ENCODE data around the gene ADD2.
"Not testable (repeated sequence)": the region's sequence is repeated elsewhere in the genome, so short reads cannot be mapped to it uniquely, and the experiment has no call there.

The ADD2 gene

GRCh38 chr2:70676301-70677035 lies 91.5 kb downstream of the ADD2 start:
- no peak for DNase-seq (ENCODE audit: low spot score)
- no peak for FAIRE-seq

- FAIRE-seq (no peak), DNase-seq (ENCODE audit: low spot score) (no peak)
These were observed 92.1 kb downstream of the ADD2 start for GRCh38 chr2:70675862-70676261.

GRCh38 chr2:70674636-70675430 lies 93.2 kb downstream of the ADD2 start:
- FAIRE-seq (no peak), DNase-seq (ENCODE audit: low spot score) (no peak)

- FAIRE-seq (no peak), DNase-seq (ENCODE audit: low spot score) (no peak)
These were observed 94.9 kb downstream of the ADD2 start for GRCh38 chr2:70673041-70673647.

- DNase-seq (ENCODE audit: low spot score) (no peak), FAIRE-seq (no peak)
These were observed 96.8 kb downstream of the ADD2 start for GRCh38 chr2:70671092-70671675.

- no peak for FAIRE-seq
These were observed 97.4 kb downstream of the ADD2 start for GRCh38 chr2:70670626-70671025.

GRCh38 chr2:70670202-70670601 lies 97.8 kb downstream of the ADD2 start:
- no peak for DNase-seq (ENCODE audit: low spot score)
- no peak for FAIRE-seq

More at GRCh38 chr2:70670626-70671025, 97.4 kb downstream of the ADD2 start:
- DNase-seq (ENCODE audit: low spot score): no peak

- FAIRE-seq: no peak
- DNase-seq (ENCODE audit: low spot score): no peak
These were observed 99.1 kb downstream of the ADD2 start for GRCh38 chr2:70668911-70669310.

GRCh38 chr2:70668432-70668831 lies 99.6 kb downstream of the ADD2 start:
- no peak for DNase-seq (ENCODE audit: low spot score)
- FAIRE-seq: no peak

- DNase-seq (ENCODE audit: low spot score) (no peak), FAIRE-seq (no peak)
These were observed 103.5 kb downstream of the ADD2 start for GRCh38 chr2:70664525-70664924.

- FAIRE-seq: no peak
- DNase-seq (ENCODE audit: low spot score): no peak
These were observed 104.6 kb downstream of the ADD2 start for GRCh38 chr2:70663411-70663810.

- FAIRE-seq (no peak), DNase-seq (ENCODE audit: low spot score) (no peak)
These were observed 108.4 kb downstream of the ADD2 start for GRCh38 chr2:70659551-70659950.

- no peak for DNase-seq (ENCODE audit: low spot score)
- no peak for FAIRE-seq
These were observed 109.5 kb downstream of the ADD2 start for GRCh38 chr2:70658476-70658875.

- DNase-seq (ENCODE audit: low spot score) (no peak), FAIRE-seq (no peak)
These were observed 110.8 kb downstream of the ADD2 start for GRCh38 chr2:70657246-70657645.

GRCh38 chr2:70656421-70657010 lies 111.5 kb downstream of the ADD2 start:
- no peak for FAIRE-seq

GRCh38 chr2:70655786-70656185 lies 112.2 kb downstream of the ADD2 start:
- FAIRE-seq (no peak), DNase-seq (ENCODE audit: low spot score) (no peak)

More at GRCh38 chr2:70656421-70657010, 111.5 kb downstream of the ADD2 start:
- DNase-seq (ENCODE audit: low spot score): no peak

GRCh38 chr2:70655211-70655610 lies 112.8 kb downstream of the ADD2 start:
- not testable (repeated sequence) for FAIRE-seq
- peak; percentile 19 for DNase-seq (ENCODE audit: low spot score)

GRCh38 chr2:70651727-70652126 lies 116.3 kb downstream of the ADD2 start:
- no peak for FAIRE-seq

GRCh38 chr2:70651014-70651413 lies 117.0 kb downstream of the ADD2 start:
- no peak for DNase-seq (ENCODE audit: low spot score)
- FAIRE-seq: no peak

More at GRCh38 chr2:70651727-70652126, 116.3 kb downstream of the ADD2 start:
- DNase-seq (ENCODE audit: low spot score): no peak

- FAIRE-seq (no peak), DNase-seq (ENCODE audit: low spot score) (no peak)
These were observed 119.0 kb downstream of the ADD2 start for GRCh38 chr2:70648961-70649360.

- peak; percentile 43 for DNase-seq (ENCODE audit: low spot score)
- peak; percentile 33 for FAIRE-seq
These were observed 120.0 kb downstream of the ADD2 start for GRCh38 chr2:70647873-70648481.

Data from RCC 7860 (cell line).